Ovary (tissue), 9 donors: ENCODE results near the gene MTRF1L. TPM values are rescaled to one million over a fixed set of nuclear protein-coding genes. Genes with fewer than 3 reads are reported as not detected.

Experiments used
- DNase-seq, 5 donors: peaks; one replicate each; pipeline ENCODE4 v3.0.0-alpha.2; 2019 to 2020
- H3K27ac ChIP-seq, 2 donors: fragments of 200-600 bp; one replicate each; pipeline versions ENCODE4 v1.5.1 to v1.8.0; 2019 to 2022
- H3K27me3 ChIP-seq: fragments of 200-600 bp; one replicate; pipeline ENCODE4 v1.8.0; 2022
- H3K36me3 ChIP-seq: fragments of 200-600 bp; sonication (generic); one replicate; pipeline ENCODE4 v1.5.1; 2019
- H3K4me1 ChIP-seq: one replicate; pipeline ENCODE4 v1.8.1; 2013; ENCODE audit warnings: mild to moderate bottlenecking, moderate library complexity; ENCODE audit not compliant: insufficient read depth
- H3K4me3 ChIP-seq: fragments of 200-600 bp; sonication (generic); one replicate; pipeline ENCODE4 v1.5.1; 2017
- H3K9me3 ChIP-seq, 2 donors: fragments of 200-600 bp in 1 of 2; sonication (generic) in 1 of 2; one replicate each; pipeline versions ENCODE4 v1.5.1 to v1.8.1; 2013 to 2019; ENCODE audit warnings: mild to moderate bottlenecking in 1 of 2, moderate library complexity in 1 of 2
- CTCF ChIP-seq, 3 donors: fragments of 450-650 bp in 2 of 3; fragments of 200-600 bp in 1 of 3; IDR thresholded peaks; one replicate each; pipeline versions ENCODE4 v1.5.1 to v1.8.0; 2016 to 2022; ENCODE audit warnings: antibody characterized with exemption in 3 of 3, mild to moderate bottlenecking in 1 of 3
- EP300 ChIP-seq: sonication (generic); formaldehyde crosslinking; IDR thresholded peaks from one replicate; pipeline ENCODE4 v1.6.1; 2017; ENCODE audit warnings: antibody characterized with exemption
- POLR2A ChIP-seq: fragments of 450-650 bp; IDR thresholded peaks from one replicate; pipeline ENCODE4 v1.6.1; 2017; ENCODE audit warnings: antibody characterized with exemption, mild to moderate bottlenecking, moderate library complexity
- WGBS, 3 donors: extraction: QIAGEN DNeasy Blood & Tissue Kit in 1 of 3; methylation state at CpG; one replicate each; pipeline versions ENCODE4 v1.1.5 to v1.1.7; 2013 to 2017; 5-methylcytosine and 5-hydroxymethylcytosine counted together
- intact Hi-C, 4 donors: fragments of 100-400 bp; cut with DNase I; formaldehyde crosslinking; loops; one replicate each; pipeline versions ENCODE4 v1.11.0 to v1.15.1; 2022 to 2023
- polyA plus RNA-seq, 2 donors: library from polyadenylated mRNA; stranded (reverse); fragments of 200-250 nt in 1 of 2; fragments of 350-450 nt in 1 of 2; fragmentation: Illumina TruSeq in 1 of 2; extraction: RNeasy Lipid Tissue Mini Kit (QIAGEN cat#74804) in 1 of 2; gene quantifications; one replicate each; pipeline ENCODE4 v1.2.3, GENCODE V29; 2013 to 2014
- total RNA-seq, 7 donors: library from RNA; depleted of rRNA in 2 of 7; stranded (reverse); fragments of >200 nt in 2 of 7; fragmentation: NEBNext Ultra II Directional in 3 of 7; extraction: Animal tissue kit (Norgen Biotek cat#: 25700) in 3 of 7; gene quantifications; one replicate each; pipeline versions ENCODE4 v1.1.0 to v1.2.4, GENCODE V29; 2016 to 2023
- donor health status: DM: no; HTN: no; CAD: no; lungs with moderate emphysema.
- donor health status: DM: no; HTN: no; CAD: no.
- donor health status: Bipolar disorder and iron deficiency.
- donor health status: DM: yes; HTN: yes; CAD: no.
- donor health status: DM: no; HTN: no; CAD: no.
- donor health status: DM: yes; HTN: yes; CAD: no.

Gene MTRF1L
- total and polyA plus RNA-seq, 9 donors, result 8.4 to 18.1 (median 15.6) TPM

GRCh38 chr6:152959333-152959732 lies 43.2 kb downstream of the MTRF1L start:
- no peaks in the 10 kb centered on the region for H3K27me3 ChIP-seq
- 90 to 94% (median 93%) methylated on average over 24 of the region's 24 CpGs for WGBS, 3 donors
- intact Hi-C loops, result no loop called here
- no peak overlapping the region for H3K4me3 ChIP-seq
- no peak for TF ChIP-seq POLR2A
- TF ChIP-seq CTCF (IDR thresholded peaks at IDR 0.05), result no peak
- no peak for TF ChIP-seq EP300
- no peak overlapping the region for H3K27ac ChIP-seq
- no peaks in the 10 kb centered on the region for H3K36me3 ChIP-seq
- H3K4me1 ChIP-seq, result no peaks in the 10 kb centered on the region
- DNase-seq, result no peak
- no peaks in the 10 kb centered on the region for H3K9me3 ChIP-seq

- Histone ChIP-seq H3K9me3 (no peaks in the 10 kb centered on the region), H3K36me3 (no peaks in the 10 kb centered on the region), H3K4me3 (no peak overlapping the region), H3K4me1 (no peaks in the 10 kb centered on the region), H3K27ac (no peak overlapping the region), H3K27me3 (no peaks in the 10 kb centered on the region)
- no peak for DNase-seq
- intact Hi-C loops, result no loop called here
- TF ChIP-seq CTCF (IDR thresholded peaks at IDR 0.05), result no peak
- TF ChIP-seq EP300, result no peak
- no peak for TF ChIP-seq POLR2A
- 66 to 77% (median 71%) methylated on average over 1 of the region's 1 CpG for WGBS, 3 donors
These were observed 44.7 kb downstream of the MTRF1L start for GRCh38 chr6:152957796-152958195.

GRCh38 chr6:152954443-152954842 lies 48.1 kb downstream of the MTRF1L start:
- Histone ChIP-seq H3K36me3 (no peaks in the 10 kb centered on the region), H3K27ac (no peak overlapping the region), H3K4me3 (no peak overlapping the region), H3K9me3 (no peaks in the 10 kb centered on the region), H3K4me1 (no peaks in the 10 kb centered on the region), H3K27me3 (no peaks in the 10 kb centered on the region)
- TF ChIP-seq CTCF (IDR thresholded peaks at IDR 0.05) (no peak), EP300 (no peak), POLR2A (no peak)
- intact Hi-C loops, result no loop called here
- WGBS, 3 donors, result 57 to 60% (median 60%) methylated on average over 3 of the region's 3 CpGs
- no peak for DNase-seq

- no peak for DNase-seq
- H3K27ac ChIP-seq, result no peak overlapping the region
- no peaks in the 10 kb centered on the region for H3K4me1 ChIP-seq
- intact Hi-C loops, result no loop called here
- no peak overlapping the region for H3K4me3 ChIP-seq
- H3K36me3 ChIP-seq, result no peaks in the 10 kb centered on the region
- no peak for TF ChIP-seq CTCF (IDR thresholded peaks at IDR 0.05)
- no peak for TF ChIP-seq EP300
- TF ChIP-seq POLR2A, result no peak
- H3K27me3 ChIP-seq, result no peaks in the 10 kb centered on the region
- 63 to 66% (median 66%) methylated on average over 7 of the region's 7 CpGs for WGBS, 3 donors
- H3K9me3 ChIP-seq, result no peaks in the 10 kb centered on the region
These were observed 49.5 kb downstream of the MTRF1L start for GRCh38 chr6:152952866-152953509.
